ENCODE measurements around the gene CA5A. TPM values are rescaled to one million over a fixed set of nuclear protein-coding genes. Genes with fewer than 3 reads are reported as not detected.

CA5A gene
- total and polyA plus RNA-seq, 2 of the 13 experiments (the other 11 are each of a cell fraction or from before 2014, with no cell fraction given) = 66.8 to 106 TPM

DNA sequence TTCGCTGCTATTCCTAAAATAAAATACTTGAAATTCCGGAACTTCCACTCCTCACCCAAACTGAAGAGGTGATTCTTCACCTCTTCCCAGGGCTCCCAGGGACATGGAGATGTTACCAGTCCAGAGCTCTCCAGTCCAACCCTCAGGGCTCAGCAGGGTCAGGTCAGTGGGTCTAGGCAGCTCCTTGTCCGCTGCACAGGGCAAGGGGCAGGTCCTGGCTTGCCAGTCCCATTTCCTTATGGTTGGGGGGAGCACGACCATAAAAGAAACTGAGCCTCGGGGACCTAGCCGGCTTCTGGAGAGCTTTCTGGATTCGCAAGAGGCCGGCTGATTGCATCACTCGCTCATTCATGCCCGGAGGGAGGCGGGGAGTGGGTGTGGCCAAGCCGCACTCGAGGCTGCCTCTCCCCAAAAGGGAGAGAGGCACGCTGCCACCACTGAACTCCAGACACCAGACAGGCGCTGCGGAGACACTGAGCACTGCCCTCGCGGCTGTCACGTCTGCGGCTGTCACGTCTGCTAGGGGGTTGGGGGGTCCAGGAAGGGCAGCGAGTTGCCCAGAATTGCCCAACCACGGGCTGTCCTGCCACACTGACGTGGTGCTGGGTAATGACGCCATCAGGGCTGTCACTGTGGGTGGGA lies 82.8 kb downstream of the CA5A start (continued):
- TF ChIP-seq, protein P1, sequence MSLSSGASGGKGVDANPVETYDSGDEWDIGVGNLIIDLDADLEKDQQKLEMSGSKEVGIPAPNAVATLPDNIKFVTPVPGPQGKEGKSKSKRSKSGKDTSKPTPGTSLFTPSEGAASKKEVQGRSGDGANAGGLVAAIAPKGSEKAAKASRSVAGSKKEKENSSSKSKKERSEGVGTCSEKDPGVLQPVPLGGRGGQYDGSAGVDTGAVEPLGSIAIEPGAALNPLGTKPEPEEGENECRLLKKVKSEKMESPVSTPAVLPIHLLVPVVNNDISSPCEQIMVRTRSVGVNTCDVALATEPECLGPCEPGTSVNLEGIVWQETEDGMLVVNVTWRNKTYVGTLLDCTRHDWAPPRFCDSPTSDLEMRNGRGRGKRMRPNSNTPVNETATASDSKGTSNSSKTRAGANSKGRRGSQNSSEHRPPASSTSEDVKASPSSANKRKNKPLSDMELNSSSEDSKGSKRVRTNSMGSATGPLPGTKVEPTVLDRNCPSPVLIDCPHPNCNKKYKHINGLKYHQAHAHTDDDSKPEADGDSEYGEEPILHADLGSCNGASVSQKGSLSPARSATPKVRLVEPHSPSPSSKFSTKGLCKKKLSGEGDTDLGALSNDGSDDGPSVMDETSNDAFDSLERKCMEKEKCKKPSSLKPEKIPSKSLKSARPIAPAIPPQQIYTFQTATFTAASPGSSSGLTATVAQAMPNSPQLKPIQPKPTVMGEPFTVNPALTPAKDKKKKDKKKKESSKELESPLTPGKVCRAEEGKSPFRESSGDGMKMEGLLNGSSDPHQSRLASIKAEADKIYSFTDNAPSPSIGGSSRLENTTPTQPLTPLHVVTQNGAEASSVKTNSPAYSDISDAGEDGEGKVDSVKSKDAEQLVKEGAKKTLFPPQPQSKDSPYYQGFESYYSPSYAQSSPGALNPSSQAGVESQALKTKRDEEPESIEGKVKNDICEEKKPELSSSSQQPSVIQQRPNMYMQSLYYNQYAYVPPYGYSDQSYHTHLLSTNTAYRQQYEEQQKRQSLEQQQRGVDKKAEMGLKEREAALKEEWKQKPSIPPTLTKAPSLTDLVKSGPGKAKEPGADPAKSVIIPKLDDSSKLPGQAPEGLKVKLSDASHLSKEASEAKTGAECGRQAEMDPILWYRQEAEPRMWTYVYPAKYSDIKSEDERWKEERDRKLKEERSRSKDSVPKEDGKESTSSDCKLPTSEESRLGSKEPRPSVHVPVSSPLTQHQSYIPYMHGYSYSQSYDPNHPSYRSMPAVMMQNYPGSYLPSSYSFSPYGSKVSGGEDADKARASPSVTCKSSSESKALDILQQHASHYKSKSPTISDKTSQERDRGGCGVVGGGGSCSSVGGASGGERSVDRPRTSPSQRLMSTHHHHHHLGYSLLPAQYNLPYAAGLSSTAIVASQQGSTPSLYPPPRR (CRISPR knock-in tag; IDR thresholded peaks at IDR 0.05; ENCODE audit: borderline replicate concordance) = peak; percentile 86
- TF ChIP-seq ATF7-NPFF (CRISPR knock-in tag; IDR thresholded peaks at IDR 0.05; ENCODE audit: low read depth) (peak; percentile 72; the same call in 1 of the 2 replicates), TCF7 (IDR thresholded peaks at IDR 0.05; ENCODE audit: low read depth) (no peak; the same call in none of the 2 replicates), TBX2 (CRISPR knock-in tag; IDR thresholded peaks at IDR 0.05; ENCODE audit: borderline replicate concordance) (peak; percentile 82), ZFAT (CRISPR knock-in tag; conservative IDR thresholded peaks at IDR 0.05) (no peak), GPN1 (CRISPR knock-in tag; IDR thresholded peaks at IDR 0.05; ENCODE audit: borderline replicate concordance) (no peak), ZFP82 (CRISPR knock-in tag; IDR thresholded peaks at IDR 0.05; ENCODE audit: borderline replicate concordance) (0 out of 2 replicates have a peak, but pooled peaks have one; percentile 49), THAP11 (CRISPR knock-in tag; IDR thresholded peaks at IDR 0.05) (peak; percentile 77), ZNF383 (CRISPR knock-in tag; IDR thresholded peaks at IDR 0.05; ENCODE audit: borderline replicate concordance) (no peak), HNRNPL (IDR thresholded peaks at IDR 0.05; ENCODE audit: low read depth, low read length) (peak; percentile 96)
- TF ChIP-seq, protein P2, sequence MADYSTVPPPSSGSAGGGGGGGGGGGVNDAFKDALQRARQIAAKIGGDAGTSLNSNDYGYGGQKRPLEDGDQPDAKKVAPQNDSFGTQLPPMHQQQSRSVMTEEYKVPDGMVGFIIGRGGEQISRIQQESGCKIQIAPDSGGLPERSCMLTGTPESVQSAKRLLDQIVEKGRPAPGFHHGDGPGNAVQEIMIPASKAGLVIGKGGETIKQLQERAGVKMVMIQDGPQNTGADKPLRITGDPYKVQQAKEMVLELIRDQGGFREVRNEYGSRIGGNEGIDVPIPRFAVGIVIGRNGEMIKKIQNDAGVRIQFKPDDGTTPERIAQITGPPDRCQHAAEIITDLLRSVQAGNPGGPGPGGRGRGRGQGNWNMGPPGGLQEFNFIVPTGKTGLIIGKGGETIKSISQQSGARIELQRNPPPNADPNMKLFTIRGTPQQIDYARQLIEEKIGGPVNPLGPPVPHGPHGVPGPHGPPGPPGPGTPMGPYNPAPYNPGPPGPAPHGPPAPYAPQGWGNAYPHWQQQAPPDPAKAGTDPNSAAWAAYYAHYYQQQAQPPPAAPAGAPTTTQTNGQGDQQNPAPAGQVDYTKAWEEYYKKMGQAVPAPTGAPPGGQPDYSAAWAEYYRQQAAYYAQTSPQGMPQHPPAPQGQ (CRISPR knock-in tag; IDR thresholded peaks at IDR 0.05; ENCODE audit: borderline replicate concordance) = no peak
- TF ChIP-seq, protein P3, sequence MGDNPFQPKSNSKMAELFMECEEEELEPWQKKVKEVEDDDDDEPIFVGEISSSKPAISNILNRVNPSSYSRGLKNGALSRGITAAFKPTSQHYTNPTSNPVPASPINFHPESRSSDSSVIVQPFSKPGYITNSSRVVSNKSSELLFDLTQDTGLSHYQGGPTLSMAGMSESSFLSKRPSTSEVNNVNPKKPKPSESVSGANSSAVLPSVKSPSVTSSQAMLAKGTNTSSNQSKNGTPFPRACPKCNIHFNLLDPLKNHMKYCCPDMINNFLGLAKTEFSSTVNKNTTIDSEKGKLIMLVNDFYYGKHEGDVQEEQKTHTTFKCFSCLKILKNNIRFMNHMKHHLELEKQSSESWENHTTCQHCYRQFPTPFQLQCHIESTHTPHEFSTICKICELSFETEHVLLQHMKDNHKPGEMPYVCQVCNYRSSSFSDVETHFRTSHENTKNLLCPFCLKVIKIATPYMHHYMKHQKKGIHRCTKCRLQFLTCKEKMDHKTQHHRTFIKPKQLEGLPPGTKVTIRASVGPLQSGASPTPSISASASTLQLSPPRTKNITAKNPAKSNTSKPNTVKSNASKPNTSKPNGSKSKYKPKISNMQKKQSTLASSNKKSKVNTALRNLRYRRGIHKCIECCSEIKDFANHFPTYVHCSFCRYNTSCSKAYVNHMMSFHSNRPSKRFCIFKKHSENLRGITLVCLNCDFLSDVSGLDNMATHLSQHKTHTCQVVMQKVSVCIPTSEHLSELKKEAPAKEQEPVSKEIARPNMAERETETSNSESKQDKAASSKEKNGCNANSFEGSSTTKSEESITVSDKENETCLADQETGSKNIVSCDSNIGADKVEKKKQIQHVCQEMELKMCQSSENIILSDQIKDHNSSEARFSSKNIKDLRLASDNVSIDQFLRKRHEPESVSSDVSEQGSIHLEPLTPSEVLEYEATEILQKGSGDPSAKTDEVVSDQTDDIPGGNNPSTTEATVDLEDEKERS (CRISPR knock-in tag; IDR thresholded peaks at IDR 0.05) = peak; percentile 90
- TF ChIP-seq, protein P4, sequence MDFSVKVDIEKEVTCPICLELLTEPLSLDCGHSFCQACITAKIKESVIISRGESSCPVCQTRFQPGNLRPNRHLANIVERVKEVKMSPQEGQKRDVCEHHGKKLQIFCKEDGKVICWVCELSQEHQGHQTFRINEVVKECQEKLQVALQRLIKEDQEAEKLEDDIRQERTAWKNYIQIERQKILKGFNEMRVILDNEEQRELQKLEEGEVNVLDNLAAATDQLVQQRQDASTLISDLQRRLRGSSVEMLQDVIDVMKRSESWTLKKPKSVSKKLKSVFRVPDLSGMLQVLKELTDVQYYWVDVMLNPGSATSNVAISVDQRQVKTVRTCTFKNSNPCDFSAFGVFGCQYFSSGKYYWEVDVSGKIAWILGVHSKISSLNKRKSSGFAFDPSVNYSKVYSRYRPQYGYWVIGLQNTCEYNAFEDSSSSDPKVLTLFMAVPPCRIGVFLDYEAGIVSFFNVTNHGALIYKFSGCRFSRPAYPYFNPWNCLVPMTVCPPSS (IDR thresholded peaks at IDR 0.05) = no peak
- TF ChIP-seq, protein P5, sequence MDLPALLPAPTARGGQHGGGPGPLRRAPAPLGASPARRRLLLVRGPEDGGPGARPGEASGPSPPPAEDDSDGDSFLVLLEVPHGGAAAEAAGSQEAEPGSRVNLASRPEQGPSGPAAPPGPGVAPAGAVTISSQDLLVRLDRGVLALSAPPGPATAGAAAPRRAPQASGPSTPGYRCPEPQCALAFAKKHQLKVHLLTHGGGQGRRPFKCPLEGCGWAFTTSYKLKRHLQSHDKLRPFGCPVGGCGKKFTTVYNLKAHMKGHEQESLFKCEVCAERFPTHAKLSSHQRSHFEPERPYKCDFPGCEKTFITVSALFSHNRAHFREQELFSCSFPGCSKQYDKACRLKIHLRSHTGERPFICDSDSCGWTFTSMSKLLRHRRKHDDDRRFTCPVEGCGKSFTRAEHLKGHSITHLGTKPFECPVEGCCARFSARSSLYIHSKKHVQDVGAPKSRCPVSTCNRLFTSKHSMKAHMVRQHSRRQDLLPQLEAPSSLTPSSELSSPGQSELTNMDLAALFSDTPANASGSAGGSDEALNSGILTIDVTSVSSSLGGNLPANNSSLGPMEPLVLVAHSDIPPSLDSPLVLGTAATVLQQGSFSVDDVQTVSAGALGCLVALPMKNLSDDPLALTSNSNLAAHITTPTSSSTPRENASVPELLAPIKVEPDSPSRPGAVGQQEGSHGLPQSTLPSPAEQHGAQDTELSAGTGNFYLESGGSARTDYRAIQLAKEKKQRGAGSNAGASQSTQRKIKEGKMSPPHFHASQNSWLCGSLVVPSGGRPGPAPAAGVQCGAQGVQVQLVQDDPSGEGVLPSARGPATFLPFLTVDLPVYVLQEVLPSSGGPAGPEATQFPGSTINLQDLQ (CRISPR knock-in tag; IDR thresholded peaks at IDR 0.05) = no peak
